ACC112 (cell line): ENCODE results near the gene HIP1.
"Not testable (repeated sequence)": the region's sequence is repeated elsewhere in the genome, so short reads cannot be mapped to it uniquely, and the experiment has no call there.

Experiments
- H2AFZ ChIP-seq: fragments of 200-600 bp; sonication (generic); one replicate; pipeline ENCODE4 v1.6.0; 2017; ENCODE audit warnings: antibody characterized with exemption, low read length; ENCODE audit not compliant: unreplicated experiment
- H3K27ac ChIP-seq: fragments of 200-600 bp; sonication (generic); 2 replicates; pipeline ENCODE4 v1.5.1; 2014; ENCODE audit warnings: low read depth, mild to moderate bottlenecking, antibody characterized with exemption, low read length, moderate library complexity
- H3K27me3 ChIP-seq: fragments of 200-600 bp; sonication (generic); 2 replicates; pipeline ENCODE4 v1.6.1; 2014; ENCODE audit warnings: mild to moderate bottlenecking, antibody characterized with exemption, low read length, moderate library complexity, mixed read lengths; ENCODE audit not compliant: insufficient read depth
- H3K36me3 ChIP-seq: fragments of 200-600 bp; sonication (generic); 2 replicates; pipeline ENCODE4 v1.6.1; 2016; ENCODE audit warnings: mild to moderate bottlenecking, antibody characterized with exemption, low read length, moderate library complexity, mixed read lengths; ENCODE audit not compliant: insufficient read depth
- H3K4me1 ChIP-seq: fragments of 200-600 bp; sonication (generic); one replicate; pipeline ENCODE4 v1.6.1; 2016; ENCODE audit warnings: low read length, mixed read lengths; ENCODE audit not compliant: insufficient read depth, unreplicated experiment, control insufficient read depth
- H3K4me3 ChIP-seq: fragments of 200-600 bp; sonication (generic); 2 replicates; pipeline ENCODE4 v1.5.1; 2014; ENCODE audit warnings: mild to moderate bottlenecking, low read depth, low read length
- H3K79me2 ChIP-seq: fragments of 200-600 bp; sonication (generic); one replicate; pipeline ENCODE4 v1.6.0; 2016; ENCODE audit warnings: low read length; ENCODE audit not compliant: control insufficient read depth, unreplicated experiment, insufficient read depth

HIP1 gene

GRCh38 chr7:75609416-75609815 is 129.3 kb downstream of the HIP1 start:
- not testable (repeated sequence) for H3K36me3 ChIP-seq, H3K27me3 ChIP-seq, H3K4me1 ChIP-seq, H3K4me3 ChIP-seq, H2AFZ ChIP-seq, H3K27ac ChIP-seq, H3K79me2 ChIP-seq

- Histone ChIP-seq H3K4me3 (no peak overlapping the region), H2AFZ (no peak overlapping the region)
These were observed 130.2 kb downstream of the HIP1 start for GRCh38 chr7:75608451-75609122.

DNA sequence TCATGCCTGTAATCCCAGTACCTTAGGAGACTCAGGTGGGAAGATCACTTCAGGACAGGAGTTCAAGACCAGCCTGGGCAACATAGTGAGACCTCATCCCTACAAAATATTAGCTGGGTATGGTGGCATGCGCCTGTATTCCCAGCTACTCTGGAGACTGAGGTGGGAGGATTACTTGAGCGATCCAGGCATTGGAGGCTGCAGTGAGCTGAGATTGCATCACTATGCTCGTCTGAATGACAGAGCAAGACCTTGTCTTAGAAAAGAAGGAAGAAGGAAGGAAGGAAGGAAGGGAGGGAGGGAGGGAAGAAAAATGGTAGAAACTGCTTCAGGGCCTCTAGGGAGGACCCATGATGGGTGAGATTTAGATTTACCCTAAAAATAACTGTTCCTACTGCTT is 134.3 kb downstream of the HIP1 start:
- H3K4me3 ChIP-seq = no peak overlapping the region
- no peaks in the 10 kb centered on the region for H3K79me2 ChIP-seq
- H3K27ac ChIP-seq = no peak overlapping the region
- H3K4me1 ChIP-seq = no peaks in the 10 kb centered on the region
- H3K27me3 ChIP-seq = no peaks in the 10 kb centered on the region
- no peaks in the 10 kb centered on the region for H3K36me3 ChIP-seq
- no peak overlapping the region for H2AFZ ChIP-seq

More at GRCh38 chr7:75608451-75609122, 130.2 kb downstream of the HIP1 start:
- H3K36me3 ChIP-seq = no peaks in the 10 kb centered on the region
- H3K27ac ChIP-seq = no peak overlapping the region
- H3K27me3 ChIP-seq = no peaks in the 10 kb centered on the region
- H3K79me2 ChIP-seq = no peaks in the 10 kb centered on the region
- no peaks in the 10 kb centered on the region for H3K4me1 ChIP-seq

- H3K27ac ChIP-seq, H3K4me1 ChIP-seq, H3K79me2 ChIP-seq, H3K36me3 ChIP-seq, H3K27me3 ChIP-seq, H2AFZ ChIP-seq, H3K4me3 ChIP-seq: not testable (repeated sequence)
These were observed 135.9 kb downstream of the HIP1 start for GRCh38 chr7:75602831-75603230.

DNA sequence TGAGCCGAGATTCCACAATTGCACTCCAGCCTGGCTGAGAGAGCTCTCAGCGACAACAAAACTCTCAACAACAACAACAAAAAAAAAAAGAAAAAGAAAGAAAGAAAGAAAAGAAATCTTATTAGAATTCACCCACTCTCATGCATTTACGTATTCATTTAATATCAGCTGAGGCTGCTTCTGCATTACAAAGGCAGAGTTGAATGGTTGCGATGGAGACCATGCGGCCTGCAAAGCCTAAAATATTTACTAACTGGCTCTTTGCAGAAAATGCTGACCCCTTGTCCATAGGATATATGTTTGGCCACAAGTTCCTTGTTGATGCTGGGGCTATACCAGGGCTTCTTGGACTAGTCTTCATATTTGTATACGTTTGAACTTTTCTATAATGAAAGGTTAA is 137.2 kb downstream of the HIP1 start:
- H3K27me3 ChIP-seq = no peaks in the 10 kb centered on the region
- H2AFZ ChIP-seq = no peak overlapping the region
- no peaks in the 10 kb centered on the region for H3K79me2 ChIP-seq
- no peak overlapping the region for H3K27ac ChIP-seq
- no peaks in the 10 kb centered on the region for H3K36me3 ChIP-seq
- peaks cover 7% of the 10 kb centered on the region for H3K4me1 ChIP-seq
- H3K4me3 ChIP-seq = no peak overlapping the region

DNA sequence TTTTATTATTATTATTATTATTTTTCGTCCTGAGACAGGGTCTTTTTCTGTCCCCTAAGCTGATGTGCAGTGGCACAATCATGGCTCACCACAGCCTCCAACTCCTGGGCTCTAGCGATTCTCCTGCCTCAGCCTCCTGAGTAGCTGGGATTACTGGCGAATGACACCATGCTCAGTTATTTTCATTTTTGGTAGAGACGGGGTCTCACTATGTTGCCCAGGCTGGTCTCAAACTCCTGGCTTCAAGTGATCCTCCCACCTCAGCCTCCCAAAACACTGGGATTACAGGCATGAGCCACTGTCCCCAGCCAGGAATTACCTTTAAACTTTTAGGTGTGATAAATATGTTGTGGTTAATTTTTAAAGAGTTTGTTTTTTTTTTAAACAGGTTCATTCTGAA is 138.0 kb downstream of the HIP1 start:
- not testable (repeated sequence) for H3K27me3 ChIP-seq, H3K36me3 ChIP-seq, H3K27ac ChIP-seq, H3K4me3 ChIP-seq, H3K79me2 ChIP-seq, H2AFZ ChIP-seq
- peaks cover 10% of the 10 kb centered on the region for H3K4me1 ChIP-seq

GRCh38 chr7:75599244-75599781 is 139.4 kb downstream of the HIP1 start:
- Histone ChIP-seq H3K27me3 (no peaks in the 10 kb centered on the region), H3K79me2 (no peaks in the 10 kb centered on the region), H3K4me1 (peaks cover 10% of the 10 kb centered on the region), H3K27ac (no peak overlapping the region), H2AFZ (no peak overlapping the region), H3K36me3 (no peaks in the 10 kb centered on the region), H3K4me3 (no peak overlapping the region)

DNA sequence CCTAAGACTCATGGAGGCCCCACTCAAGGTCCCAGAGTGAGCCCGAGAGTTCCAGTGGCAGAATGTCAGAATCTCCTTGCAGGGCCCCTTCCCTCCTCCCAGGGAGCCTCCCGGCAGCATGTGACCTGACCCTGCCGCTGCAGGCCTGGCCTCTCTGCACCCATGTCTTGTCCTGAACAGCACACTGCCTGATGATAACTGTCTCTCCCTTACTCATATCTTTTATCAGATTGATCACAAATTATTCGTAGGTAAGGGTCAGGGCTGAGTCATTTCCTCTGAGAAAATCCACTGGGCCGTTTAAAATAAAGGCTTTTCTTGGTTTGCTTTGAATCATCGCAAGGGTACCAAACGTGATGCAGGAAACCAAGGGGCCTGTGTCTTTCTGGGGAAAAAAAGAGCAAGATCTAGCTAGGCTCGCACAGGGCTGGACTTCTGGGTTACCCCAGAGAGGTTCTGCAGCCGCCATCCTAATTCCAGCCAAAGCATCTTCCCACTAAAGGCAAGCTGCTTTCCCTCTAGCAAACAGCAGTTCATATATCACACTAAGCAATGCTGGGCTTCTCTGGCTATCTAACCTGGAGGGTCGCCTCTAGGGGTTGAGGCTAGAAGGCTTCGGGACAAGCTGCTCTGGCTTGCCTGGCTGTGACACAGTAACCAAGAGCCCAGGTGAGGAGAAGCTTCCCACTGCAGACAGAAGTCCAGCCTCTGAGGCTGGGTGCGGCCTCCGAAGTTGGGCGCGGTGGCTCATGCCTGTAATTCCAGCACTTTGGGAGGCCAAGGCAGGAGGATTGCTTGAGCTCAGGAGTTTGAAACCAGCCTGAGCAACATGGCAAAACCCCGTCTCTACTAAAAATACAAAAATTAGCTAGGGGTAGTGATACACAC is 141.8 kb downstream of the HIP1 start:
- Histone ChIP-seq H3K4me1 (peaks cover 10% of the 10 kb centered on the region), H3K36me3 (no peaks in the 10 kb centered on the region), H2AFZ (no peak overlapping the region), H3K4me3 (no peak overlapping the region), H3K27ac (no peak overlapping the region), H3K27me3 (no peaks in the 10 kb centered on the region), H3K79me2 (no peaks in the 10 kb centered on the region)

- Histone ChIP-seq H2AFZ (no peak overlapping the region), H3K36me3 (0 out of 2 replicates have a peak, but pooled peaks cover 3% of the 10 kb centered on the region), H3K27ac (no peak overlapping the region)
These were observed 143.0 kb downstream of the HIP1 start for GRCh38 chr7:75595766-75596165.

GRCh38 chr7:75593500-75594184 is 145.1 kb downstream of the HIP1 start:
- not testable (repeated sequence) for H3K27ac ChIP-seq, H3K4me3 ChIP-seq, H3K36me3 ChIP-seq, H2AFZ ChIP-seq, H3K27me3 ChIP-seq, H3K79me2 ChIP-seq
- peaks cover 10% of the 10 kb centered on the region for H3K4me1 ChIP-seq

More at GRCh38 chr7:75595766-75596165, 143.0 kb downstream of the HIP1 start:
- no peaks in the 10 kb centered on the region for H3K79me2 ChIP-seq
- no peak overlapping the region for H3K4me3 ChIP-seq
- peaks cover 10% of the 10 kb centered on the region for H3K4me1 ChIP-seq
- H3K27me3 ChIP-seq = no peaks in the 10 kb centered on the region
